K562 (cell line): ENCODE results near the gene SPAG9. TPM values are rescaled to one million over a fixed set of nuclear protein-coding genes. Genes with fewer than 3 reads are reported as not detected.
"Not testable (repeated sequence)": the region's sequence is repeated elsewhere in the genome, so short reads cannot be mapped to it uniquely, and the experiment has no call there.

Experiments
- ATAC-seq: fragments of 200-7000 bp; cut with Tn5 transposase; 3 replicates; pipeline ENCODE4 v1.9.1; 2020; ENCODE audit warnings: moderate library complexity
- BruUV-seq: library from RNA; stranded (reverse); fragments of 400-500 nt; replicated peaks from 2 replicates; lab custom pipeline; 2021; lab: Mats Ljungman, UMichigan
- CTCF ChIA-PET: fragments of 300-600 bp; formaldehyde crosslinking; extraction: SDS; loops from one replicate; lab custom pipeline; 2021; ENCODE audit warnings: low intra/inter-chr PET ratio; lab: Yijun Ruan, JAX
- POLR2A ChIA-PET: fragments of 300-600, 350-650 bp; sonication (Branson Sonifier 250); formaldehyde crosslinking; extraction: SDS; loops from one replicate; lab custom pipeline; 2021; ENCODE audit warnings: antibody characterized with exemption, inconsistent platforms; lab: Yijun Ruan, JAX
- DNase-seq, 4 experiments: peaks; one replicate each; pipeline versions ENCODE4 v3.0.0 to v3.0.0-alpha.2; 2011 to 2018; ENCODE audit warnings: low spot score in 3 of 4, mixed read lengths in 3 of 4; ENCODE audit errors: extremely low read depth in 1 of 4
- FAIRE-seq: peaks from 2 replicates; lab custom pipeline; 2011; peaks lifted over from hg19 to GRCh38; lab: Jason Lieb, UNC
- H2AFZ ChIP-seq: 2 replicates; pipeline ENCODE4 v1.6.0; 2011; ENCODE audit warnings: low read depth, low read length, control low read depth, inconsistent platforms
- H3K27ac ChIP-seq: fragments of 200-600 bp; 3 replicates; pipeline ENCODE4 v1.8.0; 2011; ENCODE audit warnings: low read depth, mild to moderate bottlenecking, control low read depth, inconsistent platforms, low read length, moderate library complexity, mixed read lengths; ENCODE audit errors: extremely low read depth
- H3K27me3 ChIP-seq, 2 experiments: fragments of 300-600 bp in 1 of 2; 2 replicates in 1 of 2; 3 replicates in 1 of 2; pipeline versions ENCODE4 v1.6.0 to v1.8.0; 2011; ENCODE audit warnings: inconsistent platforms in 2 of 2, low read length in 2 of 2, mild to moderate bottlenecking in 1 of 2, mixed read lengths in 1 of 2, moderate library complexity in 1 of 2; ENCODE audit not compliant: control insufficient read depth in 2 of 2, insufficient read depth in 2 of 2
- H3K36me3 ChIP-seq: fragments of 300-600 bp; 3 replicates; pipeline ENCODE4 v1.8.0; 2011; ENCODE audit warnings: mild to moderate bottlenecking, low read length, inconsistent platforms; ENCODE audit not compliant: control insufficient read depth, insufficient read depth
- H3K4me1 ChIP-seq, 2 experiments: fragments of 200-600 bp in 1 of 2; replicated peaks in 1 of 2; 2 replicates in 1 of 2; 3 replicates in 1 of 2; pipeline versions ENCODE4 v1.5.1 to v1.8.0; 2011; ENCODE audit warnings: inconsistent platforms in 2 of 2, low read length in 2 of 2, mild to moderate bottlenecking in 1 of 2, mixed read lengths in 1 of 2, moderate library complexity in 1 of 2; ENCODE audit not compliant: control insufficient read depth in 2 of 2, insufficient read depth in 2 of 2
- H3K4me2 ChIP-seq: 2 replicates; pipeline ENCODE4 v1.6.1; 2011; ENCODE audit warnings: low read length, control low read depth, inconsistent platforms, mixed read lengths; ENCODE audit not compliant: insufficient read depth
- H3K4me3 ChIP-seq: fragments of 200-600 bp; sonication (generic), shearing (Covaris generic); 2 replicates; pipeline ENCODE4 v1.5.1; 2016; ENCODE audit warnings: control low read depth, inconsistent platforms
- H3K79me2 ChIP-seq: fragments of 200-600 bp; 3 replicates; pipeline ENCODE4 v1.8.0; 2011; ENCODE audit warnings: low read length, inconsistent platforms; ENCODE audit not compliant: control insufficient read depth, insufficient read depth
- H3K9ac ChIP-seq, 2 experiments: 2 replicates each; pipeline versions ENCODE4 v1.6.0 to v1.6.1; 2011; ENCODE audit warnings: low read depth in 2 of 2, low read length in 2 of 2, control low read depth in 1 of 2, inconsistent platforms in 1 of 2, mild to moderate bottlenecking in 1 of 2, mixed read lengths in 1 of 2; ENCODE audit not compliant: insufficient read depth in 1 of 2
- H3K9me1 ChIP-seq: one replicate; pipeline ENCODE4 v1.6.0; 2011; ENCODE audit warnings: inconsistent platforms, mild to moderate bottlenecking, low read length, moderate library complexity; ENCODE audit not compliant: control insufficient read depth, insufficient read depth
- H3K9me3 ChIP-seq: replicated peaks from 2 replicates; pipeline ENCODE4 v1.5.1; 2011; ENCODE audit warnings: low read depth, low read length, inconsistent platforms; ENCODE audit not compliant: control insufficient read depth, insufficient read depth
- H4K20me1 ChIP-seq: replicated peaks from 2 replicates; pipeline ENCODE4 v1.6.1; 2011; ENCODE audit warnings: low read length, inconsistent platforms, mixed read lengths; ENCODE audit not compliant: control insufficient read depth, insufficient read depth
- CBFB ChIP-seq: sonication (generic); formaldehyde crosslinking; IDR thresholded peaks from 2 replicates; pipeline ENCODE4 v1.4.0; 2020; ENCODE audit warnings: mild to moderate bottlenecking, missing genetic modification reagents
- CEBPB ChIP-seq: fragments of 450-650 bp; IDR thresholded peaks from 2 replicates; pipeline ENCODE4 v1.6.1; 2016; ENCODE audit warnings: missing genetic modification characterization, missing compliant biosample characterization
- FOSL1 ChIP-seq: fragments of 200-800 bp; sonication (Bioruptor generic); conservative IDR thresholded peaks from 2 replicates; pipeline ENCODE4 v1.6.1; 2016; ENCODE audit warnings: missing genetic modification characterization, missing compliant biosample characterization
- FOXK1 ChIP-seq: sonication (generic); formaldehyde crosslinking; IDR thresholded peaks from 2 replicates; pipeline ENCODE4 v1.8.0; 2022; ENCODE audit warnings: missing genetic modification reagents, mild to moderate bottlenecking, borderline replicate concordance
- FOXK2 ChIP-seq, 2 experiments: fragments of 450-650 bp; IDR thresholded peaks in 1 of 2; conservative IDR thresholded peaks in 1 of 2; 2 replicates each; pipeline ENCODE4 v1.6.1; 2016; ENCODE audit warnings: low read depth in 2 of 2, mild to moderate bottlenecking in 1 of 2
- HDGF ChIP-seq: fragments of 450-650 bp; IDR thresholded peaks from 2 replicates; pipeline ENCODE4 v1.6.1; 2016
- MIER1 ChIP-seq: fragments of 450-650 bp; IDR thresholded peaks from 2 replicates; pipeline ENCODE4 v1.6.1; 2016; ENCODE audit warnings: antibody characterized with exemption, mild to moderate bottlenecking, low read depth
- RFX1 ChIP-seq: fragments of 450-650 bp; IDR thresholded peaks from 2 replicates; pipeline ENCODE4 v1.6.1; 2016; ENCODE audit warnings: mild to moderate bottlenecking, moderate library complexity
- ZFPM2 ChIP-seq: fragments of 250-450 bp; sonication (Bioruptor Pico); IDR thresholded peaks from 2 replicates; pipeline ENCODE4 v1.5.1; 2022; ENCODE audit warnings: mild to moderate bottlenecking
- ZNF589 ChIP-seq: fragments of 200-800 bp; sonication (Bioruptor generic); IDR thresholded peaks from 2 replicates; pipeline ENCODE4 v1.6.1; 2016; ENCODE audit warnings: low read depth, missing genetic modification characterization, missing compliant biosample characterization
- ZNF655 ChIP-seq: fragments of 250-450 bp; sonication (Bioruptor Pico); IDR thresholded peaks from 2 replicates; pipeline ENCODE4 v1.5.0; 2021
- ZNF766 ChIP-seq: fragments of 200-800 bp; sonication (Bioruptor generic); conservative IDR thresholded peaks from 2 replicates; pipeline ENCODE4 v1.6.1; 2016; ENCODE audit warnings: missing genetic modification characterization, missing compliant biosample characterization
- WGBS: fragments of 100-300 bp; shearing (Covaris generic); methylation state at CpG from one replicate; pipeline ENCODE4 v1.1.6; 2016; ENCODE audit warnings: low coverage, mixed read lengths; ENCODE audit not compliant: insufficient coverage; ENCODE audit errors: missing lambda C conversion rate; 5-methylcytosine and 5-hydroxymethylcytosine counted together
- in situ Hi-C: fragments of 300-500 bp; cut with MboI; formaldehyde crosslinking; loops from 4 replicates; pipeline ENCODE4 v1.15.0; 2018; ENCODE audit warnings: inconsistent platforms, mixed read lengths
- intact Hi-C: fragments of 100-400 bp; cut with micrococcal nuclease; formaldehyde crosslinking; loops from 2 replicates; pipeline ENCODE4 v1.14.2; 2022
- polyA plus RNA-seq, 8 experiments: library from polyadenylated mRNA; depleted of rRNA in 4 of 8; stranded (reverse) in 5 of 8; unstranded in 3 of 8; fragments of >200 nt; fragmentation: Nextera tagmentation in 2 of 8; fragmentation: Illumina TruSeq in 1 of 8; extraction: Ambion mirVana in 2 of 8; extraction: Trizol in 1 of 8; gene quantifications; 2 replicates each; pipeline versions ENCODE4 v1.2.1 to v1.2.3, GENCODE V29; 2011 to 2014; ENCODE audit warnings: inconsistent platforms in 1 of 8, missing spikeins in 1 of 8
- total RNA-seq, 7 experiments: library from RNA; depleted of rRNA in 6 of 7; stranded (reverse); fragments of >200 nt in 6 of 7; fragmentation: Illumina TruSeq in 2 of 7; extraction: Trizol in 2 of 7; gene quantifications; 2 replicates each; pipeline versions ENCODE4 v1.2.1 to v1.2.3, GENCODE V29; 2011 to 2021; ENCODE audit warnings: low replicate concordance in 1 of 7
- TF ChIP-seq, protein P1 (sequence below): fragments of 450-650 bp; IDR thresholded peaks from 2 replicates; pipeline ENCODE4 v1.6.1; 2014; ENCODE audit warnings: low read depth, mild to moderate bottlenecking, moderate library complexity, borderline replicate concordance

SPAG9 gene
- total and polyA plus RNA-seq, 9 of the 15 experiments (the other 6 are each of a cell fraction or from before 2014, with no cell fraction given) = 12.2 to 99.2 (median 58.2) TPM

GRCh38 chr17:51088868-51089267 is 31.8 kb downstream of the SPAG9 start:
- H3K27me3 ChIP-seq, H3K4me1 ChIP-seq, H3K9me1 ChIP-seq, intact Hi-C loops, H3K9ac ChIP-seq, H3K36me3 ChIP-seq, FAIRE-seq, H2AFZ ChIP-seq, BruUV-seq, ATAC-seq, H4K20me1 ChIP-seq, DNase-seq, H3K4me2 ChIP-seq, in situ Hi-C loops, CTCF ChIA-PET, H3K9me3 ChIP-seq, H3K27ac ChIP-seq, H3K4me3 ChIP-seq: not testable (repeated sequence)
- H3K79me2 ChIP-seq = peaks cover 79% of the 10 kb centered on the region
- peak; percentile 54 for TF ChIP-seq CEBPB (tag)
- WGBS = 93% methylated on average over 9 of the region's 10 CpGs
- POLR2A ChIA-PET = interaction anchor here (1.7 kb wide), 1 partner anchor 10 kb away, joined by 4 read pairs; no protein-coding TSS in a partner anchor

DNA sequence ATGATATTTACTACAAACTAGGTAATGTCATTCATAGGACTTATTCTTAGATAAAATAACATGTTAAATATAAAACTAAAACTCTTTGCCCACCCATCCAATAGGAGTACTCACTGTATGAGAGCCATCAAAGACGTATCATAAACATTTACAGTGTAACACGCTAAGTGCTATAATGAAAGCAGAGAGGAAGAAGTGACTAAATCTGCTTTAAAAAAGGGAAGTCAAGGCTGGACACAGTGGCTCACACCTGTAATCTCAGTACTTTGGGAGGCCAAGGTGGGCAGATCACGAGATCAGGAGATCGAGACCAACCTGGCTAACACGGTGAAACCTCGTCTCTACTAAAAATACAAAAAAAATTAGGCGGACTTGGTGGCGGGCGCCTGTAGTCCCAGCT is 32.4 kb downstream of the SPAG9 start:
- intact Hi-C loops (no loop called here), in situ Hi-C loops (no loop called here)
- H3K4me2 ChIP-seq = no peak overlapping the region
- peaks cover 78% of the 10 kb centered on the region for H3K79me2 ChIP-seq
- TF ChIP-seq ZNF655 = no peak
- no peak for TF ChIP-seq ZNF589
- TF ChIP-seq FOXK1 (CRISPR knock-in tag) = no peak
- TF ChIP-seq FOXK2 (conservative IDR thresholded peaks at IDR 0.05 in 1 of 2, IDR thresholded peaks at IDR 0.05 in 1 of 2; ENCODE audit: low read depth in 2 of 2) = no peak
- TF ChIP-seq, protein P1, sequence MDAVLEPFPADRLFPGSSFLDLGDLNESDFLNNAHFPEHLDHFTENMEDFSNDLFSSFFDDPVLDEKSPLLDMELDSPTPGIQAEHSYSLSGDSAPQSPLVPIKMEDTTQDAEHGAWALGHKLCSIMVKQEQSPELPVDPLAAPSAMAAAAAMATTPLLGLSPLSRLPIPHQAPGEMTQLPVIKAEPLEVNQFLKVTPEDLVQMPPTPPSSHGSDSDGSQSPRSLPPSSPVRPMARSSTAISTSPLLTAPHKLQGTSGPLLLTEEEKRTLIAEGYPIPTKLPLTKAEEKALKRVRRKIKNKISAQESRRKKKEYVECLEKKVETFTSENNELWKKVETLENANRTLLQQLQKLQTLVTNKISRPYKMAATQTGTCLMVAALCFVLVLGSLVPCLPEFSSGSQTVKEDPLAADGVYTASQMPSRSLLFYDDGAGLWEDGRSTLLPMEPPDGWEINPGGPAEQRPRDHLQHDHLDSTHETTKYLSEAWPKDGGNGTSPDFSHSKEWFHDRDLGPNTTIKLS = no peak
- no peak for TF ChIP-seq HDGF
- TF ChIP-seq FOSL1 = no peak
- TF ChIP-seq ZFPM2 (CRISPR knock-in tag) = no peak
- TF ChIP-seq RFX1 = no peak
- no peak for TF ChIP-seq MIER1
- no peak for TF ChIP-seq CBFB
- no peak for TF ChIP-seq ZNF766 (CRISPR knock-in tag)
- ChIA-PET POLR2A (interaction anchor here (0.9 to 1.7 kb wide), 2 partner anchors 10 to 12 kb away, joined by 3 to 4 read pairs; no protein-coding TSS in a partner anchor), CTCF (no interaction called here)
- H3K27ac ChIP-seq = no peak overlapping the region
- no TSS peak for BruUV-seq
- peaks cover 5% of the 10 kb centered on the region; the same call in 2 of the 3 replicates for H3K36me3 ChIP-seq
- no peak overlapping the region for H2AFZ ChIP-seq
- no peak overlapping the region for H3K4me3 ChIP-seq
- H3K9ac ChIP-seq = no peak overlapping the region
- no peaks in the 10 kb centered on the region for H3K9me3 ChIP-seq
- DNase-seq = no peak
- no peaks in the 10 kb centered on the region for H3K9me1 ChIP-seq
- H3K27me3 ChIP-seq = no peaks in the 10 kb centered on the region
- H3K4me1 ChIP-seq = no peaks in the 10 kb centered on the region
- H4K20me1 ChIP-seq = no peaks in the 10 kb centered on the region; the same call in 1 of the 2 replicates
- ATAC-seq = no peak
- FAIRE-seq = no peak
- 92% methylated on average over 9 of the region's 9 CpGs for WGBS
